HS-27A (cell line): ENCODE data around the gene PIP5K1A.
A peak's percentile ranks its signal among the peaks of the same experiment; 100 is the strongest.
"Not testable (repeated sequence)": the region's sequence is repeated elsewhere in the genome, so short reads cannot be mapped to it uniquely, and the experiment has no call there.

Source experiments
- DNase-seq: peaks from one replicate; pipeline ENCODE4 v3.0.0-alpha.2; 2012; ENCODE audit warnings: low read depth, missing footprints

The PIP5K1A gene

DNA sequence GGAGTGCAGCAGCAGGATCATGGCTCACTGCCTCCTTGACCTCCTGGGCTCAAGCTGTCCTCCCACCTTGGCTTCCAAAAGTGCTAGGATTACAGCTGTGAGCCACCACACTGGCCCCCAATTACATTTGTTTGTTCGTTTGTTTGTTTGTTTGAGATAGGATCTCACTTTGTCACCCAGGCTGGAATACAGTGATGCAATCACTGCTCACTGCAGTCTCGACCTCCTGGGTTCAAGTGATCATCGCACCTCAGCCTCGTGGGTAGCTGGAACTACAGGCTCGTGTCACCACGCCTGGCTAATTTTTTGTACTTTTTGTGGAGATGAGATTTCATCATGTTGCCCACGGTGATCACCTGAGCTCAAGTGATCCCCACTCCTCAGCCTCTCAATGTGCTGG is 6.3 kb upstream of the PIP5K1A start:
- DNase-seq, result no peak

DNA sequence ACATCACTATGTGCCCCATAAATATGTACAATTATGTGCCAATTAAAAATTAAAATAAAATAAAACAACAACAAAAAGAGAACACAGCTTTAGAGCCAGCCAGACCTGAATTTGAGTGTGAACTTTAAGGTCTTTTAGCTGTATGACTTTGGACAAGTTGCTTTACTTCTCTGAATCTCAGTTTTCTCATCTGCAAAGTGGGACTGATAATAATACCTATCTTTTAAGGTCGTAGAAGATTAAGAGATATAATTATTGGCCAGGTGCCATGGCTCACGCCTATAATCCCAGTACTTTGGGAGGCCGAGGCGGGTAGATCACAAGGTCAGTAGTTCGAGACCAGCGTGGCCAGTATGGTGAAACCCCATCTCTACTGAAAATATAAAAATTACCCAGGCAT is 5.0 kb upstream of the PIP5K1A start:
- DNase-seq, result no peak

DNA sequence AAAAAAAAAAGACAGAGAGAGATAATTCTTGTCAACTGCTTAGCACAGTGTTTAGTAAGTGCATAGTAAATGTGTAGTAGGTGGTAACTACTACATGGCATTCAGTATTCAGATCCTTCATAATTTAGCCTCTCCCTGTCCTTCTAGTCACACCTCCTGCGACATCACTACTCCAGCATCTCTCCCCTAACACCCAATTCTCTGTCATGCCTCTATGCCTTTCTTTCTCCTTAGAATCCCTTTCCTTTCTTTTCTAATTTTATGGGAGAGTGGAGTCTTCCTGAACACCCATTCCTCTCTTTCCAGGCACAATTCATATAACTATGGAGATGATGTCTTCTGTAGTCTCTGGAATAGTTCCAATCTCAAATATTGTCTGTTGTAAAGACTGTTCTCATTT is 4.5 kb upstream of the PIP5K1A start:
- no peak for DNase-seq

DNA sequence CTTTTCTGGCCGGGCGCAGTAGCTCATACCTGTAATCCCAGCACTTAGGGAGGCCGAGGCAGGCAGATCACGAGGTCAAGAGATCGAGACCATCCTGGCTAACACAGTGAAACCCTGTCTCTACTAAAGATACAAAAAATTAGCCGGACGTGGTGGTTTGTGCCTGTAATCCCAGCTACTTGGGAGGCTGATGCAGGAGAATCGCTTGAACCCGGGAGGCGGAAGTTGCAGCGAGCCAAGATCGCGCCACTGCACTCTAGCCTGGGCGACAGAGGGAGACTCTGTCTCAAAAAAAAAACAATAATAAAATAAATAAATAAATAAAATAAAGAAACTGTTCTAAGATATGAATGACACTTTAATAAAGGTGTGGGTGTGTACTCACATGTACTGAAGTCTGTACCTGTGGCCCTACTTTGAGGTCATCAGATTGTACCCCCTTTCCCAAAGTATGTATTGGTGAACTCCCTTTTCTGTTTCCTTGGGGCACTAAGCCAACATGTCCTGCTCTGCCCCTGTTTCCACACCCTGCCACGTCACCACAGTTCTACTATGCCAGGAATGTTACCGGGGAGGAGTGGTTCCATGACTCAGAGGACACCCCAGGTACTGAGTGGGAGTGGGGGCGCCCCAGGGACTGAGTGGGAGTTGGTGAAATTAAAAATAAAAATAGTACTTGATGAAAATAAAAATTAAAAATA is 3.3 kb upstream of the PIP5K1A start:
- DNase-seq, result peak; percentile 90

DNA sequence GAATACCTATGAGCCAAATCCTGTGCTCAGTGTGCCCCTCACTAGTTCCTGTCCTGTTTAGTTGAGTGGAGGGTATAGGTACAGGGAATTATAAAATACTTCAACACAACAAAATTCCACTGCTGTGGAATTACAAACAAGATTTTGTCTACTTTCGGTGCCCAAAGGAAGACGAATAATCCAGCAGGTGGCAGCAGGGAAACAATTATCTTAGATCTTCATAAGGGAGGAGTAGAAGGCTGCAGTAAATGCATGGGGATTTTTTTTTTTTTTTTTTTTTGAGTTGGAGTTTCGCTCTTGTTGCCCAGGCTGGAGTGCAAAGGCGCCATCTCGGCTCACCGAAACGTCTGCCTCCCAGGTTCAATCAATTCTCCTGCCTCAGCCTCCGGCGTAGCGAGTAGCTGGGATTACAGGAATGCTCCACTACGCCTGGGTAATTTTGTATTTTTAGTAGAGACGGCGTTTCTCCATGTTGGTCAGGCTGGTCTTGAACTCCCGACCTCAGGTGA is 2.0 kb upstream of the PIP5K1A start:
- DNase-seq, result peak; percentile 83

DNA sequence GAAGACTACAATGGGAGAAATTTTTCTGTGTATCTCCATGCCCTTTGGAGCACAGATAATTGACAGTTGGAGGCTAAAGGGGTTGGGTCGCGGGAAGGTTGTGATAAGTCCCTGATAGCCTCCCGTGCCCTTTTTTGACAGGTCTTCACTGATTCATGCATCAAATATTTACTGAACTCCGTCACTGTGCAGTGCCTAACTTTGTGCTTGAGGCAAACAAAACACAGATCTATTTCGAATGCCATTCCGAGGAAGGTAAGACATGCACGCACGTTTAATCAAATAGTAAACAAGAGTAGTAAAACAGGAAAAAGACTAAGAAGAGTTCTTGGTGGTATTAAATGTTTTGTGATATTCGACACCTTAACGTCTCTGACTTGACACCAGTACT is 494 bp upstream of the PIP5K1A start:
- no peak for DNase-seq

DNA sequence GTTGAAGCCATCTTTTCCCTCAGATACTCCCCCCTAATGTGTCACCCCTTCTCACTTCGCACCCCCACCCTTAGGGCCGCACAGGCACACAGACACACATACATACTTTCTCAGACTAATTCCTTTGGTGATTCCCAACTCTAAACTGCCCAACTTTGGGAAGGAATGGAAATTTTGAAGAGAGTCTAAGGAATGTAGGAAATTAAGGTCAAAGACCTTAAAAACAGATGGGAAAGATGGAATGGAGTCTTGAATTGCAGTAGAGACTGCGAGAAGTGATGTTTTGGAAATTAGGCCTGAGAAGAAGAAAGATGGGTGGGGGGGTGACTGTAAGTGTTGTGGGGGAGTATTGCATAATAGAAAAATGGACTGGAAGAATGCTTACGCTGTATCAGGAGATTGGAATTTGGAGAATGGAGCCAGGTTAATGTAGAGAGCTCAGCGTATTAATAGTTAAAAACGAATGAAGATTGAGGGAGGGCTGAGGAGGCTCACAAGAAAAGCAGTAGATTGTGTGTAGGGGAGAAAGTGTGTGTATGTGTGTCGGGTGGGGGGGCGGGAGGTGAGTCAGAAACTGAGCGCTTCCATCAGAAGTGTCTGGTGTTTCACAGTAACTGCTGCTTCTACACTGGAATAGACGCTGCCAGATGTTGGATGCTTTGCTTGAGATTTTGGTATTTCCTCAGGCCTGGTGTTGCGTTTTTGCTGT is 1.7 kb downstream of the PIP5K1A start:
- peak; percentile 85 for DNase-seq

DNA sequence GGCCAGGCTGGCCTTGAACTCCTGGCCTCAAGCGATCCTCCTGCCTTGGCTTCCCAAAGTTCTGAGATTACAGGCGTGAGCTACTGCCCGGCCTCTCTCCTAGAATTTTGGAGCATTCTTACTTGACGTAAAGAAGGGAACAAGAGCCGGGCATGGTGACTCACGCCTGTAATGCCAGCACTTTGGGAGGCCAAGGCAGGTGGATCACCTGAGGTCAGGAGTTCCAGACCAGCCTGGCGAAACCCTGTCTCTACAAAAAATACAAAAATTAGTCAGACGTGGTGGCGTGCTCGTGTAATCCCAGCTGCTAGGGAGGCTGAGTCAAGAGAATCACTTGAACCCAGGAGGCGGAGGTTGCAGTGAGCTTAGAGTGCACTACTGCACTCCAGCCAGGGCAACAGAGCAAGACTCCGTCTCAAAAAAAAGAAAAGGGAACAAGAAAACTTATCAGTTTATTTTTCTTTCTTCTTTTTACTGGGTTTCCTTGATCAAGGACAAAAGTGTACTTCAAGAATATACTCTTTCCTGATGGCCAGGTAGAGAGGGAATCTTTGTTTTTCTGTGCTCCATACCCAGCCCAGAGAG is 7.1 kb downstream of the PIP5K1A start:
- not testable (repeated sequence) for DNase-seq

DNA sequence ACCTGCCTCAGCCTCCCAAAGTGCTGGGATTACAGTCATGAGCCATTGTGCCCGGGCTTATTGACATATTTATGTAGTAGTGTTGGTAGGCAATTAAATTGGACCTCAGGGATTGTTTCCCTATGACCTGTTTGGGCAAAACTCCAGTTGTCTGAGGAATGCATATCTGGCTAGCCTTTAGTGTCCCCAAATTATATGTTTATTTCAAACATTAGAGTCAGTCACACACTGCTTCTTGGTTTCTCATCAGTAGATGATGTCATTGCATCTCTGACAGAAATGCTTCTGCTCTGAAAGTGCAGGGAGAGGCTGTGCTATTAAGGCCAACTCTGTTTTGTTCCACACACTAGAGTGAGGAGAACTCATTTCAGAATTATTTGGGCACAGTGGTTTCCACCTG is 12.5 kb downstream of the PIP5K1A start:
- DNase-seq, result no peak

DNA sequence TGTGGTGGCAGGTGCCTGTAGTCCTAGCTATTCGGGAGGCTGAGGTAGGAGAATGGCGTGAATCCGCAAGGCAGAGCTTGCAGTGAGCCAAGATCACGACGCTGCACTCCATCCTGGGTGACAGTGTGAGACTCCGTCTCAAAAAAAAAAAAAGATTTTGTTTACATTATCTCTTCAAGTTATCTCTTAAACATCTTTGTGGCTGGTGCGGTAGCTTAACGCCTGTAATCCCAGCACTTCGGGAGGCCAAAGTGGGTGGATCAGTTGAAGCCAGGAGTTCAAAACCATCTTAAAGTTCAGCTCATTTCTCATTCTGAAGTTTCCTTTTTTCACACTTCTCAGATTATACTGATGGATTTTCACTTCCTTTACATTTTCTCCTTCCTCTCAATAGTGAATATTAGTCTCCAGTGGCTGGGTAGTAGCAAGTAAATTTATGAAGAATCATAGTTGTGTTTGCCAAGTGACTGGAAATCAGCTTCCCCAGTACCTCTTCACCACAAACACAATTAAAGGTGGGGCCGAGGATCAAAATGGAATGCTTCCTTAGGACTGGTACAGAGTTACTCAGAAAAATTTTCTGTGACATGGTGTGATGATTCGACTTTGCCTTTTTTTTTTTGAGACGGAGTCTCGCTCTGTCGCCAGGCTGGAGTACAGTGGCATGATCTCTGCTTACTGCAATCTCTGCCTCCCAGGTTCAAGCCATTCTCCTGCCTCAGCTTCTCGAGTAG is 13.8 kb downstream of the PIP5K1A start:
- no peak for DNase-seq

DNA sequence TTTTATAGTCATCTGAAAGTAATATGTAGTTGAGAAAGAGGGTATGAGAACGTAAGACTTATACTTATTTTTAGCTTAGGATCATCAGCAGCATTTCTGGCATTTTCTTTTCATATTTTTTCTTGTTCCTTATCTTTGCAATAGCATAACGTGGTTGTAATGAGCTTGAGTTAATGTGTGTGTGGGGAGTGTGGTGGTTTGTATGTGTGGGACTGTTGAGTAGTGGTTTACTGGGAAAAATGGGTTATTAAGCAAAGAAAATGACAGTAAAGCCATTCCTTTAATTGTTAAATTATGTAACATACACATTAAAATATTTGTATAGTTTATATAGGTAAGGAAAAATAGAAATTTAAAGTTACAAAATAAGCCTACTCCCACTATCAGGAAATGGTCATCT is 15.2 kb downstream of the PIP5K1A start:
- no peak for DNase-seq

DNA sequence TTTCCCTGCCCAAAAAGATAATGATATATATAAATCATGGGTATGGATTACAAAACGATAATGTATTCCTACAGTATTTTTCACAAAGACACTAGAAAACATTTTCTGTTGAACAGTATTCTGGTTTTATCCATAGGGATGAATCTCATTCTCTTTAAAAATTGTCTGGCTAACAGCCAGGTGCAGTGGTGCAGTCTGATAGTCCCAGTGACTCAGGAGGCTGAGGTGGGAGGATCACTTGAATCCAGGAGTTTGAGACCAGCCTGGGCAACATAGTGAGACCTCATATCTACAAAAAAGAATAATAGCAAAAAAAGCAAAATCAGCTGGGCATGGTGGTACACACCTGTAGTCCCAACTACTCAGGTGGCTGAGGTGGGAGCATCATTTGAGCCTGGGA is 23.3 kb downstream of the PIP5K1A start:
- DNase-seq, result no peak

DNA sequence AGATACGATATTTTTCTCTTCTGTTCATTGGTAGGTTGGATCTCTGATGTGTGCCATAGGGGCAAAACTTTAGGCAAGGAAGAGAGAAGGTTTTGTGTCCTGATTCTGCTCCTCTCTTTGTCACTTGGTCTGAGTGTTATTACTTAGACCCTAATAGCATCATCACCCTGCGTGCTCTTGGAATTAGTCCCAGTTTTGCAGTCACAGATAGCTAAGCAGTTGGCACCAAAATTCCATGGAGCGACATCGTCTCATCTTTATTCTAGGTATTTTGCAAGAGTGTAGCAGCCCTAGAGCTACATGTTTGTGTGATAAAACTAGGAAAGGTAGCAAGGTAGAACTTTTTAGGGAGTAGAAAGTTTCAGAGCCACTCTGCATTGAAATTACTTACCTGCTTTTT is 23.8 kb downstream of the PIP5K1A start:
- no peak for DNase-seq

DNA sequence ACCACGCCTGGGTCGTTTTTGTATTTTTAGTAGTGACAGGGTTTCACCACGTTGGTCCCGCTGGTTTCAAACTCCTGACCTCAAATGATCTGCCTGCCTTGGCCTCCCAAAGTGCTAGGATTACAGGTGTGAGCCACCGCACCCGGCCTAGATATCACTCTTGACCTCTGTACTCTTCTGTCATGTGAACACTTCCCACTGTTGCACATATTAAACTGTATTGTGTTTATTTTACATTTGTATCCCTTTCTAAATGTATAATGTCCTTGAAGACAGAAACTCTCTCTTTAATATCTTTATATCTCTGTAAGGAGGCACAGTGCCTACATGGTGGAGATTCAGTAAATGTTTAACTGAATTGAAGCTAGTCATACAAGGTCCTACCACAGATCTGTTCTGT is 36.9 kb downstream of the PIP5K1A start:
- no peak for DNase-seq

DNA sequence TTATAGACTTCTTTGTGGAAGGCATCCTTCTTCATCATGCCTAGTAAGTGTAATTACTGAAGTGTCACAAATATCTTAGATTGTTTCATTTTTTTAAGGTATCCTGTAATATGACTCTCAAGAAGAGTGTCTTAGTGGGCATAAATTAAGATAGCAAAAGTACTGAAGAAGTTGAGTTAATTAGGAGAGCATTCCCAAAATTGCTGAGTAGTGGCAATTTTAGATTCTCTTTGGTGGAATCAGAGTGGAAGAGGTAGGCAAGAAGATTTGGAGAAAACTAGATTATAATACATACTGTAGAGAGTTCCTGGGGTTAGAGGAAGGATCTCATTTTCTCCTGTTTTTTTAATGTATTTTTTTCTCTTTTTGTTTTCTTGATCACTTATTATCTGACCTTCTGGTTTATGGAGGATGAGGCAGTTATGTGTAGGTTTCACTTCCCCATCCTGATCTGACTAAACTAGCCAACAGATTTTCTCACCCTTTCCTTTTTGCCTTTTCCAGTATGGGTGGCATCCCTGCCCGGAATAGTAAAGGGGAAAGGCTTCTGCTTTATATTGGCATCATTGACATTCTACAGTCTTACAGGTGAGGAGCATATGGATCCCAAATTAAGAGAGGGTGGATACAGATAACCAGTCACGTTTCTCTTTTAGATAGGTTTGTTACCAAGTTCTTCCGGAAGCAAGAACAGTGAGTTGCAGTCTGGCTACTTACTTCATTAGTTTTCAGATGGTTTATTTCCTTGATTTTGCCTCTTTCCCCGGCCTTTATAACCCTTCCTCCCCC is 39.5 kb downstream of the PIP5K1A start:
- DNase-seq, result no peak

DNA sequence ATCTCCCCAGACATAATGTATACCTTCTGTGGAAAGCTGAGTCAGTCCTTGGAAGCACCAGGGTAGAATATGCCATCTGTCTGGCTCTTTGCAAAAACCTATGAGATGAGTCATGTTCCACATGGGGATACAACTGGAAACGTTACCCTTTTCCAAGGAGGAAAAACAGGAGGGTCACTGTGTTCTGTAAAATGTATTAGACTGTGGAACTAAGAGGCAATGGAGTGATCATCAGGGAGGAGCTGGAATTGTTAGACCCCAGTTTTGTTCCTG is 40.1 kb downstream of the PIP5K1A start:
- DNase-seq, result no peak

DNA sequence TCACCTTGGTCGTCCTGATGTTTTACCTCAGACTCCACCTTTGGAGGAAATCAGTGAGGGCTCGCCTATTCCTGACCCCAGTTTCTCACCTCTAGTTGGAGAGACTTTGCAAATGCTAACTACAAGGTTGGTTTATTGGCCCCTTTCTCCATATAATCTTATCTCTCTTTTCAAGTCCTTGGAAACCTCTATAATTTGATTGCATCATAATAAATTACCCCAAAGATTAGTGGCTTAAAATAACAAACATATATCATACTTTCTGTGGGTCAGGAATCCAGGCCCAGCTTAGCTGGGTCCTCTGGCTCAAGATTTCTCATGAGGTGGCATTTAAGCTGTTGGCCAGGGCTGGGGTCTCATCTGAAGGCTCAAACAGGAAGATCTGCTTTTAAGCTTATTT is 44.1 kb downstream of the PIP5K1A start:
- DNase-seq, result no peak

DNA sequence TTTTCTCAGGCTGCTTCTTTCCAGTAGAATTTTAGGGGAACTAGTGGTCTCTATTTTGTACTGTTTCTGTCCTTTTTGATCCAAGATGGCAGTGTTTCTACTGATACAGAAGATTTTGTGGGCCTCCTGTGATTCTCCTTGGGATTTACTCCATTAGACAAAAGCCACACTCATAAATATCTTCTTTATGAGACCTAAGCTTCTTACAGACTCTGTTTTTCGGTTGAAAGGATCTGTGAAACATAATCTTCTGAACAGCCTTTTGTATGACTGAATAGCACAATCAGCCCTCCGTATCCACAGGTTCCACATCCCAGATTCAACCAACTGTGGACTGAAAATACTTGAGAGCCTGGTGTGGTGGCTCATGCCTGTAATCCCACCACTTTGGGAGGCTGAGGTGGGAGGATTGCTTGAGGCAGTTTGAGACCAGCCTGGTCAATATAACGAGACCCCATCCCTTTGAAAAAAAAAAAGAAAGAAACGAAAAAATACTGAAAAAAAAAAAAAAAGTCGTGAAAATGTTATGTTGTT is 45.4 kb downstream of the PIP5K1A start:
- DNase-seq, result no peak

DNA sequence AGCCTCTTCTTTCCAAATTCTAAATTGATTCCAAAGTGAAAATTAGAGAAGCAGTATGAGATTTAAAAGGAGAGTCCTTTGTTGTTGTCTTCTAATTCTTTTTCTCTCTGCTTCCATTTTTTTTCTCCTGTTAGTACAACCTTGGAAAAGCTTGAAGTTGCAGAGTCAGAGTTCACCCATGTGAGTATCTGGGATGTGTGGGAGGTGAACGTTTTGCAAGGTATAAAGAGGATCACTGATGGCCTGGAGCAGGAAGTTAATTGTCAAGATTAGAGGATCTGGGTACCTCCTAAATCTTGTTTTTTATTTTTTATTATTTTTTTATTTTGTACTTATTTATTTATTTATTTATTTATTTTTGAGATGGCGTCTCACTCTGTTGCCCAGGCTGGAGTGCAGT is 48.4 kb downstream of the PIP5K1A start:
- DNase-seq, result no peak

DNA sequence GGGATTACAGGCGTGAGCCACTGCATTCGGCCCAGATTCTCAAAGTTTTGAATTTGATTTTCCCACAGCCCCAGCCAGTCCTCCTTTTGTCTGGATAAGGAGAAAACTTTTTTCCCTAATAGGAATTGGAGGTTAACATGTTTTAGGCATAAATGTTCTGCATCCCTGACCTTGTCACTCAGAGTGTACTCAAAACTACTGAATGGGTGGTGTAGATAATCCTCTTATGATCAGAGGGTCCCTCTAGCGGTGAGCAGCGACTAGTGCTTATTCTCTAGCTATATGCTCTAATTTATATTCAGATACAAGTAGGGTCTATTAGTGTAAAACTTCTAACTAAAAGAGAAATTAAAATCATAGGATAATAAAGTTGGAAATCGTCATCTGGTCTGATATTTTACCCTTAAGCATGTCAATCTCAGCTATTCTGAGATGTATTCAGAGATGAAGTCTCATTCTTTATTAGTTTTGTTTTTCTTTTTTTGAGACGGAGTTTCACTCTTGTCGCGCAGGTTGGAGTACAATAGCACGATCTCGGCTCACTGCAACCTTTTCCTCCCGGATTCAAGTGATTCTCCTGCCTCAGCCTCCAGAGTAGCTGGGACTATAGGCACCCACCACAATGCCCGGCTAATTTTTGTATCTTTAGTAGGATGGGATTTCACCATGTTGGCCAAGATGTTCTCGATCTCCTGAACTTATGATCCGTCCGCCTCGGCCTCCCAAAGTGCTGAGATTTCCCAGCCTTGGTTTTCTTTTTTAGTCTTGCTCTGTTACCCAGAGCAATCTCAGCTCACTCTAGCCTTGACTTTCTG is 53.5 kb downstream of the PIP5K1A start:
- DNase-seq, result peak; percentile 35
